Peyer's patch (tissue), 4 donors: Measurements from ENCODE around the gene COL6A1.

Experiments
- POLR2A ChIP-seq, 2 donors: fragments of 450-650 bp; IDR thresholded peaks; one replicate each; pipeline ENCODE4 v1.5.1; 2017; ENCODE audit warnings: antibody characterized with exemption in 2 of 2, mild to moderate bottlenecking in 2 of 2, moderate library complexity in 2 of 2
- TF ChIP-seq, protein P1 (sequence below), 6 experiments: fragments of 450-650 bp in 4 of 6; fragments of 200-600 bp in 2 of 6; sonication (generic) in 1 of 6; IDR thresholded peaks; one replicate each; pipeline ENCODE4 v1.5.1; 2017 to 2019; ENCODE audit warnings: antibody characterized with exemption in 6 of 6, mild to moderate bottlenecking in 3 of 6, moderate library complexity in 1 of 6

DNA sequence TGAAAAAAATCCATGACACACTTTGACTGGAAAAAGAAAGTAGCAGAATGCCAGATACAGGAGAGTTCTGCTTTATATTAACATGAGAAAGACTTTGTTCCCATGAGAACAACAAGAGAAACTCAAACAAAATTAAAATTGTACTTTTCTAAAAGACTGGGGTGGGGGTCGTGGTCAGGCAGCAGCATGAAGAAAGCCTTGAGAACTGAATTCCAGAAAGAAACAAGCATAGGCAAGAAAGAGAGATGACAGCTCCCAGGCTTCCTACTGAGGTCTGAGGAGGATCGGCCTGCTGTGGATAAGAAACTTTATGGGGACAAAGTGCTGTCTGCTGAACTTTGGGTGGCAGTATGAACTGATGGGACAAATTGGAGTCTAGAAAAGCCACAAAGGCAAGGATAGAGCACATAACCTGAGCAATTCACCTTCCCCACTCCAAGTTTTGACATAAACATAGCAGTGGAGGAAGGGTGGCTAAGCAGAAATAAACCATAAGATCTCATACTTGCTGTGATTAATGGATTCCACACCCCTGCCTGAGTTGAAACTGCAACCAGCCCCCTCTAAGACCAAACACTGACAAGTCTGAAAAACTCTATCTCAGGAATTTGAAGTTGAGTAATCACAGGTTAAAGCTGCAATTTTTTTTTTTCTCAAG lies 43.7 kb downstream of the COL6A1 start:
- TF ChIP-seq, protein P1, sequence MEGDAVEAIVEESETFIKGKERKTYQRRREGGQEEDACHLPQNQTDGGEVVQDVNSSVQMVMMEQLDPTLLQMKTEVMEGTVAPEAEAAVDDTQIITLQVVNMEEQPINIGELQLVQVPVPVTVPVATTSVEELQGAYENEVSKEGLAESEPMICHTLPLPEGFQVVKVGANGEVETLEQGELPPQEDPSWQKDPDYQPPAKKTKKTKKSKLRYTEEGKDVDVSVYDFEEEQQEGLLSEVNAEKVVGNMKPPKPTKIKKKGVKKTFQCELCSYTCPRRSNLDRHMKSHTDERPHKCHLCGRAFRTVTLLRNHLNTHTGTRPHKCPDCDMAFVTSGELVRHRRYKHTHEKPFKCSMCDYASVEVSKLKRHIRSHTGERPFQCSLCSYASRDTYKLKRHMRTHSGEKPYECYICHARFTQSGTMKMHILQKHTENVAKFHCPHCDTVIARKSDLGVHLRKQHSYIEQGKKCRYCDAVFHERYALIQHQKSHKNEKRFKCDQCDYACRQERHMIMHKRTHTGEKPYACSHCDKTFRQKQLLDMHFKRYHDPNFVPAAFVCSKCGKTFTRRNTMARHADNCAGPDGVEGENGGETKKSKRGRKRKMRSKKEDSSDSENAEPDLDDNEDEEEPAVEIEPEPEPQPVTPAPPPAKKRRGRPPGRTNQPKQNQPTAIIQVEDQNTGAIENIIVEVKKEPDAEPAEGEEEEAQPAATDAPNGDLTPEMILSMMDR (IDR thresholded peaks at IDR 0.05), result no peak
- TF ChIP-seq POLR2A (IDR thresholded peaks at IDR 0.05), result no peak
